Liver (tissue), 9 donors: ENCODE results near the gene GTPBP2. TPM values are rescaled to one million over a fixed set of nuclear protein-coding genes. Genes with fewer than 3 reads are reported as not detected.

Experiments
- DNase-seq: peaks from one replicate; pipeline ENCODE4 v3.0.0-alpha.2; 2017; ENCODE audit warnings: low spot score
- H3K27ac ChIP-seq, 2 donors: one replicate each; pipeline ENCODE4 v1.7.0; 2013; ENCODE audit warnings: inconsistent platforms in 2 of 2, low read length in 2 of 2, control low read depth in 1 of 2, low read depth in 1 of 2, mild to moderate bottlenecking in 1 of 2
- H3K27me3 ChIP-seq, 4 donors: one replicate each; pipeline versions ENCODE4 v1.6.1 to v1.7.0; 2013; ENCODE audit warnings: low read length in 3 of 4, inconsistent platforms in 1 of 4, mild to moderate bottlenecking in 1 of 4, moderate library complexity in 1 of 4; ENCODE audit not compliant: control insufficient read depth in 4 of 4, insufficient read depth in 4 of 4
- H3K36me3 ChIP-seq, 4 donors: one replicate each; pipeline versions ENCODE4 v1.6.1 to v1.7.0; 2013; ENCODE audit warnings: low read length in 3 of 4, mild to moderate bottlenecking in 3 of 4, low read depth in 1 of 4, moderate library complexity in 1 of 4; ENCODE audit not compliant: control insufficient read depth in 4 of 4, insufficient read depth in 3 of 4
- H3K4me1 ChIP-seq, 4 donors: one replicate each; pipeline versions ENCODE4 v1.6.1 to v1.7.0; 2013; ENCODE audit warnings: low read length in 3 of 4, mild to moderate bottlenecking in 3 of 4, moderate library complexity in 1 of 4; ENCODE audit not compliant: control insufficient read depth in 4 of 4, insufficient read depth in 4 of 4
- H3K4me3 ChIP-seq, 3 donors: one replicate each; pipeline versions ENCODE4 v1.6.1 to v1.7.0; 2013; ENCODE audit warnings: low read length in 3 of 3, control low read depth in 1 of 3, low read depth in 1 of 3, mild to moderate bottlenecking in 1 of 3
- H3K9ac ChIP-seq, 2 donors: one replicate each; pipeline ENCODE4 v1.7.0; 2013; ENCODE audit warnings: low read length in 2 of 2, mild to moderate bottlenecking in 2 of 2, moderate library complexity in 2 of 2, control low read depth in 1 of 2, low read depth in 1 of 2
- H3K9me3 ChIP-seq, 4 donors: one replicate each; pipeline versions ENCODE4 v1.6.1 to v1.7.0; 2013; ENCODE audit warnings: low read length in 3 of 4; ENCODE audit not compliant: control insufficient read depth in 4 of 4
- ATF3 ChIP-seq: IDR thresholded peaks from 2 replicates; pipeline ENCODE4 v1.6.1; 2016; ENCODE audit warnings: antibody characterized with exemption
- FOXA2 ChIP-seq: IDR thresholded peaks from 2 replicates; pipeline ENCODE4 v1.6.1; 2016; ENCODE audit warnings: antibody characterized with exemption
- NR2F2 ChIP-seq: IDR thresholded peaks from 2 replicates; pipeline ENCODE4 v1.6.1; 2016; ENCODE audit warnings: antibody characterized with exemption
- RXRA ChIP-seq, 2 donors: IDR thresholded peaks; 2 replicates each; pipeline ENCODE4 v1.6.1; 2017 to 2018; ENCODE audit warnings: antibody characterized with exemption in 2 of 2, mild to moderate bottlenecking in 1 of 2
- WGBS: extraction: QIAGEN DNeasy Blood & Tissue Kit; methylation state at CpG from one replicate; pipeline ENCODE4 v1.1.7; 2013; 5-methylcytosine and 5-hydroxymethylcytosine counted together
- polyA plus RNA-seq, 2 donors: library from polyadenylated mRNA; stranded (reverse) in 1 of 2; unstranded in 1 of 2; fragments of 200-250 nt in 1 of 2; fragments of >200 nt in 1 of 2; fragmentation: Nextera tagmentation in 1 of 2; extraction: Ambion mirVana in 1 of 2; gene quantifications; one replicate each; pipeline versions ENCODE4 v1.2.1 to v1.2.3, GENCODE V29; 2013 to 2015
- total RNA-seq, 2 donors: library from RNA; depleted of rRNA; stranded (reverse); fragments of >200 nt; gene quantifications; one replicate each; pipeline ENCODE4 v1.2.3, GENCODE V29; 2014
- donor health status: healthy.
- donor health status: healthy.
- donor health status: healthy.
- donor health status: healthy.
- donor health status: healthy.

Gene GTPBP2
- total and polyA plus RNA-seq, 4 donors: 7.9 to 69.1 (median 16.1) TPM

- TF ChIP-seq RXRA (IDR thresholded peaks at IDR 0.05) (no peak), FOXA2 (no peak), NR2F2 (no peak), ATF3 (no peak)
- Histone ChIP-seq H3K36me3 (peaks cover 2 to 31% (median 27%) of the 10 kb centered on the region in 4 donors), H3K27me3 (no peaks in the 10 kb centered on the region), H3K4me3 (no peak overlapping the region), H3K9me3 (no peaks in the 10 kb centered on the region), H3K9ac (no peak overlapping the region), H3K27ac (no peak overlapping the region), H3K4me1 (peaks cover 0 to 9% (median 8%) of the 10 kb centered on the region in 4 donors)
- DNase-seq: no peak
- 94% methylated on average over 5 of the region's 5 CpGs for WGBS
Measured at GRCh38 chr6:43570876-43571441, 58.1 kb downstream of the GTPBP2 start.

Other genes starting within 250 kb of the GTPBP2 start
- gene ABCC10, start 201.7 kb downstream of the GTPBP2 start, total RNA-seq: 10 to 100 TPM in 1 of 2 donors, 1 to 10 TPM in 1; 5.3 to 10.6 TPM
- 1 to 10 TPM; 3.9 to 4.9 TPM for gene ABCC10, start 201.7 kb downstream of the GTPBP2 start, polyA plus RNA-seq
- 1 to 10 TPM in 1 of 2 donors, not detected in 1; 1.0 TPM for gene DLK2, start 173.7 kb downstream of the GTPBP2 start, total RNA-seq
- under 1 TPM; 0.08 TPM for gene DLK2, start 173.7 kb downstream of the GTPBP2 start, polyA plus RNA-seq
- gene TJAP1, start 151.7 kb downstream of the GTPBP2 start, total RNA-seq: 10 to 100 TPM in 1 of 2 donors, 1 to 10 TPM in 1; 6.9 to 10.3 TPM
- 1 to 10 TPM; 6.9 to 8.8 TPM for gene TJAP1, start 151.7 kb downstream of the GTPBP2 start, polyA plus RNA-seq
- under 1 TPM in 1 of 2 donors, not detected in 1; 0.08 TPM for gene LRRC73, start 118.9 kb downstream of the GTPBP2 start, total RNA-seq
- gene LRRC73, start 118.9 kb downstream of the GTPBP2 start, polyA plus RNA-seq: under 1 TPM; 0.10 to 0.99 TPM
- gene YIPF3, start 112.3 kb downstream of the GTPBP2 start, total RNA-seq: 10 to 100 TPM; 43.8 to 56.3 TPM
- 10 to 100 TPM; 67.0 to 91.9 TPM for gene YIPF3, start 112.3 kb downstream of the GTPBP2 start, polyA plus RNA-seq
- 10 to 100 TPM; 10.8 to 18.2 TPM for gene POLR1C, start 112.2 kb downstream of the GTPBP2 start, total RNA-seq
- gene POLR1C, start 112.2 kb downstream of the GTPBP2 start, polyA plus RNA-seq: 10 to 100 TPM; 19.8 to 24.3 TPM
- 10 to 100 TPM; 12.7 to 15.8 TPM for gene XPO5, start 53.2 kb downstream of the GTPBP2 start, total RNA-seq
- 1 to 10 TPM; 6.1 to 6.8 TPM for gene XPO5, start 53.2 kb downstream of the GTPBP2 start, polyA plus RNA-seq
- 1 to 10 TPM; 6.9 to 7.5 TPM for gene POLH, start 53.1 kb downstream of the GTPBP2 start, total RNA-seq
- gene POLH, start 53.1 kb downstream of the GTPBP2 start, polyA plus RNA-seq: 1 to 10 TPM; 1.9 to 2.5 TPM
- gene MAD2L1BP, start 6.6 kb upstream of the GTPBP2 start, total RNA-seq: 10 to 100 TPM; 11.2 to 16.9 TPM
- 10 to 100 TPM; 15.2 to 17.3 TPM for gene MAD2L1BP, start 6.6 kb upstream of the GTPBP2 start, polyA plus RNA-seq
- under 1 TPM; under 0.01 to 0.19 TPM for gene RSPH9, start 15.8 kb upstream of the GTPBP2 start, total RNA-seq
- gene RSPH9, start 15.8 kb upstream of the GTPBP2 start, polyA plus RNA-seq: under 1 TPM; 0.09 to 0.15 TPM
- gene MRPS18A, start 58.5 kb upstream of the GTPBP2 start, total RNA-seq: 10 to 100 TPM; 21.5 to 27.0 TPM
- gene MRPS18A, start 58.5 kb upstream of the GTPBP2 start, polyA plus RNA-seq: 10 to 100 TPM; 43.1 to 50.5 TPM
- 100 to 1,000 TPM in 1 of 2 donors, 10 to 100 TPM in 1; 35.5 to 160 TPM for gene VEGFA, start 140.9 kb upstream of the GTPBP2 start, total RNA-seq
- 10 to 100 TPM; 14.7 to 94.8 TPM for gene VEGFA, start 140.9 kb upstream of the GTPBP2 start, polyA plus RNA-seq